Fibroblast of the aortic adventitia (primary cell): ENCODE measurements around the gene PARVG. TPM values are rescaled to one million over a fixed set of nuclear protein-coding genes. Genes with fewer than 3 reads are reported as not detected.

Experiments used
- DNase-seq: peaks from one replicate; pipeline ENCODE4 v3.0.0-alpha.2; 2010; ENCODE audit warnings: low read depth
- H3K4me3 ChIP-seq: 2 replicates; pipeline ENCODE4 v1.5.1; 2011; ENCODE audit warnings: low read depth, mild to moderate bottlenecking, control low read depth, low read length, moderate library complexity
- total RNA-seq: library from RNA; depleted of rRNA; stranded (reverse); fragments of >200 nt; gene quantifications from 2 replicates; pipeline ENCODE4 v1.2.3, GENCODE V29; 2012; ENCODE audit warnings: low replicate concordance
- TF ChIP-seq, protein P1 (sequence below): IDR thresholded peaks from 2 replicates; pipeline ENCODE4 v1.5.1; 2011; ENCODE audit warnings: mild to moderate bottlenecking, low read length, control low read depth, inconsistent platforms; ENCODE audit not compliant: insufficient read depth

Gene PARVG
- total RNA-seq, 1 donor = not detected

DNA sequence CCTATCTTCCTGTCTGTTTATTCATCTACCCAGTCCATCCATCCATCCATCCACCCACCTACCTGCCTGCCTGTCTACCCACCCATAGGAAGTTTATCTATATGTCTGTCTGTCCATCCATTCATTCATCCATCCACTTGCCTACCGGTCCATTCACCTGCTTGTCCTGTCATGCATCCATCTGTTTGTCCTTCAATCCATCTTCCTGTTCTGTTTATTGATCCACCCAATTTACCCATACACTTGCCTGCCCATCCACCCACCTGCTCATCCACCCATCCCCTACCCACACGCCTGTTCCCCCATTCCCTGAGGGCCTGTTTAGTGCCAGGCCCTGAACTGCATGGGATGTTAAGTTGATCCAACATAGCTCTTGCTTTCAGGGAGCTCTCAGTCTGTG lies 18.4 kb downstream of the PARVG start:
- no peak for DNase-seq
- TF ChIP-seq, protein P1, sequence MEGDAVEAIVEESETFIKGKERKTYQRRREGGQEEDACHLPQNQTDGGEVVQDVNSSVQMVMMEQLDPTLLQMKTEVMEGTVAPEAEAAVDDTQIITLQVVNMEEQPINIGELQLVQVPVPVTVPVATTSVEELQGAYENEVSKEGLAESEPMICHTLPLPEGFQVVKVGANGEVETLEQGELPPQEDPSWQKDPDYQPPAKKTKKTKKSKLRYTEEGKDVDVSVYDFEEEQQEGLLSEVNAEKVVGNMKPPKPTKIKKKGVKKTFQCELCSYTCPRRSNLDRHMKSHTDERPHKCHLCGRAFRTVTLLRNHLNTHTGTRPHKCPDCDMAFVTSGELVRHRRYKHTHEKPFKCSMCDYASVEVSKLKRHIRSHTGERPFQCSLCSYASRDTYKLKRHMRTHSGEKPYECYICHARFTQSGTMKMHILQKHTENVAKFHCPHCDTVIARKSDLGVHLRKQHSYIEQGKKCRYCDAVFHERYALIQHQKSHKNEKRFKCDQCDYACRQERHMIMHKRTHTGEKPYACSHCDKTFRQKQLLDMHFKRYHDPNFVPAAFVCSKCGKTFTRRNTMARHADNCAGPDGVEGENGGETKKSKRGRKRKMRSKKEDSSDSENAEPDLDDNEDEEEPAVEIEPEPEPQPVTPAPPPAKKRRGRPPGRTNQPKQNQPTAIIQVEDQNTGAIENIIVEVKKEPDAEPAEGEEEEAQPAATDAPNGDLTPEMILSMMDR = no peak
- H3K4me3 ChIP-seq = no peak overlapping the region

DNA sequence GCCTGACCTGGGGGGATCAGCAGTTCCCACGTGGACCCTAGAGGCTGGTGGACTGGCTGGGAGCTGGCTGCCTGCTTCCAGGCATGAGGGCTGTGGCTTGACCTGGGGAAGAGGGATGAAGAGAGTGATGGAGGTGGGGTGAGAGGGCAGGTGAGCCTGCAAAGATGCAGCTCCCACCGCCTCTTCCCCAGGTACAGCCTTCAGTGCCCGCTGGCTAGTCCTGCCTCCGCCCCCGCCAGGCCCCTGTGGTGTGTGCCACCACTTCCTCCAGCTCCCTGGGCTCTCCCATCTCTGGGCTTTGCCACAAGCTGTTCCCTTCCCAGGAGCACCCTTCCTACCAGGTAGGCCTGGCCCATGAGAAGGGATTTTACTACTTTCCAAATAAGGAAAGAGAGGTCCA lies 19.1 kb downstream of the PARVG start:
- no peak for DNase-seq
- H3K4me3 ChIP-seq = no peak overlapping the region
- TF ChIP-seq, protein P1 = no peak

DNA sequence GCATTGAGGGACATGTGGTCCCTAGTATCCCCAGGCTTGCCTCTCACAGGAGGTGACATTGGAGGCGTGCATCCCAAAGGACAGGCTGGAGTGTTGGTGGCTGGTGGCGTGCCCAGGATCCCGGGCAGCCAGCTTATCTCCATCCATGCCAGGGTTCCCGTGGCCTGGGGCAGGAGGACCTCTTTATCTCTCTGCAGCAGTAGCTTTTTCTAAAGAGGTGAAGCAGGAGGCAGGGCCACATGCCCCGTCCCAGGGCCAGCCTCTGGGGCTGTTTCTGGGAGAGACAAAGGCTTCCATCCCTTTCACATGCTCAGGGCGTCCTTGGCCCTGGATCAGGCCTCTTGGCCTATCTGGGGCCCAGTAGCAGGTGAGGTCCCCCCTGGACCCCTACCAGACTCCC lies 19.7 kb downstream of the PARVG start:
- DNase-seq = no peak
- TF ChIP-seq, protein P1 = no peak
- H3K4me3 ChIP-seq = no peak overlapping the region

DNA sequence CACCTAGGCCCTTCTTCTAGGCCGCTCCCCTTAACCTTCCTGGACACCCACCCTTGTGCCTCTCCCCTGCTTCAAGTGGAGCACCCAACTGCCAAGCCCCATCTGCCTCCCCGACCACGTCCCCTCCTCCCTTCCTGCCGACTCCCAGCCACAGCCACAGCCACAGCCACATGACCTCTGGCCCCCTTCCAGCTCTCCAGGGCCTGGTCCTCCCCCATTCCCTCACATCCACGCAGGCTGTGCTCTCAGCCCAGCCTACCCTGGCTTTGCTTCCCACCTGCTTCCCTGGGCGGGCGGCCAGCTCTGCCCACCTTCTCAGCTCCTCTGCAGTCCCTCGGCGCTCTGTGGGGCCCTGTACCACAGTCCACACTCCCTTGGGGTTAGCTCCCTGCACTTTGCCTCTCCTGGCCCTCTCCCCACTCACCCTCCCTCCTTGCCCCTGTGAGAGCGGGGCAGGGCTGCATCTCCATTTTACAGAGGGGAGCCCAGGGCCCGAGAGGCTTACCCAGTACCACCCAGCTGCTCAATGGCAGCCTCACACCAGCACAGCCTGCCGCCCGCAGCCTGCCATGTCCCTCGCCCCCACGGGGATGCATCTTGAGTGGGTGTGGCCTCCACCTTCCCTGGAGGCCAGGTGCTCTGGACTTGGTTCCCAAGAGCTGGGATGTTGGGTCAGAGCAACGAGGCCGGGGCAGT lies 20.3 kb downstream of the PARVG start:
- no peak overlapping the region for H3K4me3 ChIP-seq
- TF ChIP-seq, protein P1 = no peak
- no peak for DNase-seq

DNA sequence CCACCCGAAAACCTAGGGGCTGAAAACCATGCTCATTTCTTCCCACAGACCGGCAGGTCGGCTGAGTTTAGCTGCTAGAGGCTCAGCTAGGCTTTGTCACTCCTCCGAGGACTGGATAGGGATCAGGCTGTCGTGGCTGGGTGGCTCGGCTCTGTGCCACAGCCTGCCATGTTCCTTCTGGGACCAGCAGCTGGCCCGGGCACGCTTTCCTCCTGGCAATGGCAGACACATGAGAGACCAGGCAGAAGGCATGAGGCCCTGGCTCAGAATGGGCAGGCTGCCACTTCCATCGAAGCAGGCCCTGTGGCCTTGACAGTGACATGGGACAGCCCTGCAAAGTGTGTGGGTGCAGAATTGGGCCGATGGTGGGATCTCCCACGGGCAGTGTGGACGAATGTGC lies 20.9 kb downstream of the PARVG start:
- DNase-seq = no peak
- TF ChIP-seq, protein P1 = no peak
- no peak overlapping the region for H3K4me3 ChIP-seq

DNA sequence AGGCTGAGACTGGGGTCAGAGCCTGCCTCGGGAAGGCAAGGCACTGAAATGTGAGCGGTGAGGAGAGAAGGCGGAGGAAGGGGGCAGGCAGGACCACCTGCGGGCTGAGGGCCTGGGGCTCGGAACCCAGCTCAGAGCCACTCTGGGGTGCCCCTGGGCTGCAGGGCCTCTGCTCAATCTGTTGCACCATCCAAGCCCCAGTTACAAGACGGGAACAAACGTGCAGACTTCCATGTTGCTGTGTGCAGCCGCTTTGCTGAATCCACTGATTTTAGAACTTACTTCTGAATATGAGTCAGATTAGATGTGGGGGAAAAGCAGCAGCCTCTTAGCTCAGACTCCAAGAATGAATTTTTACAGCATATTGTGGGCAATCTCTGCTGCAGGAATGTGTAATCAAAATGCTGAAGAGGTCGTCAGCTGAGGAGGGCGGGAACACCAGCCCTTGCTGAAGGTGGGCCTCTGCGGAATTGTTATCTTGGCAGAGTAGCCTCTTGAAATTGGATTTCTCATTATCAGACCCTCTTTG lies 21.6 kb downstream of the PARVG start:
- TF ChIP-seq, protein P1 = no peak
- no peak overlapping the region for H3K4me3 ChIP-seq
- peak; percentile 83 for DNase-seq

DNA sequence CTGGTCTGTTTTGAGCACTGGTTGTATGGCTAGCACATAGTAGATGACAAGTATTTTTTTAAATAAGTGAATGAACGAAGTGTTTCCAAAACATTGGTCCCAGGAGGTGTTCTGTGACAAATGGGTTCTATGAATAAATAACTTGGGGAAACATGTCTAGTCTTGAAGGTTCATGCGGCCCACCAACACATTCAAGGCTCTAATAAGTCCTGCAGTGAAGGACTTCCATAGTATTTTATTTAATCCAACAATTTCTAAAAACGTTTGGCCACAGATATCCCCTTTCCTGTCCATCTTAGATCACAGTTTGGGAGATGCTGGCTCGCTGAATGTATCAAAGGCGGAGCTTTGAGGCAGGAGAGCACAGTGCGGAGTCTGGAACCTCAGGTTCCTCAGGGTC lies 22.5 kb downstream of the PARVG start:
- DNase-seq = no peak
- H3K4me3 ChIP-seq = no peak overlapping the region
- TF ChIP-seq, protein P1 = no peak
